Nephron (organoid): ENCODE measurements around the gene SLC18A2.
"Not testable (repeated sequence)": the region's sequence is repeated elsewhere in the genome, so short reads cannot be mapped to it uniquely, and the experiment has no call there.

Experiments
- H3K27ac Mint-ChIP-seq, 3 experiments: 2 replicates each; pipeline ENCODE4 v1.8.0; 2020; ENCODE audit warnings: mixed read lengths in 3 of 3, mild to moderate bottlenecking in 2 of 3, moderate library complexity in 1 of 3
- H3K27me3 Mint-ChIP-seq: 2 replicates; pipeline ENCODE4 v1.8.0; 2021; ENCODE audit warnings: low read depth, mild to moderate bottlenecking, moderate library complexity, mixed read lengths
- H3K36me3 Mint-ChIP-seq: 2 replicates; pipeline ENCODE4 v1.8.0; 2020; ENCODE audit warnings: low read depth, mixed read lengths
- H3K4me1 Mint-ChIP-seq: 2 replicates; pipeline ENCODE4 v1.8.0; 2020; ENCODE audit warnings: mixed read lengths
- H3K4me3 Mint-ChIP-seq, 3 experiments: 2 replicates each; pipeline ENCODE4 v1.8.0; 2020; ENCODE audit warnings: mild to moderate bottlenecking in 3 of 3, mixed read lengths in 3 of 3, moderate library complexity in 2 of 3
- H3K9me3 Mint-ChIP-seq: 2 replicates; pipeline ENCODE4 v1.8.0; 2020; ENCODE audit warnings: mixed read lengths
- TF ChIP-seq, protein P1 (sequence below), 3 experiments: fragments of 200-600 bp; sonication (generic); IDR thresholded peaks; one replicate each; pipeline ENCODE4 v1.5.0; 2021; ENCODE audit warnings: antibody characterized with exemption in 3 of 3; ENCODE audit not compliant: unreplicated experiment in 3 of 3

Gene SLC18A2

DNA sequence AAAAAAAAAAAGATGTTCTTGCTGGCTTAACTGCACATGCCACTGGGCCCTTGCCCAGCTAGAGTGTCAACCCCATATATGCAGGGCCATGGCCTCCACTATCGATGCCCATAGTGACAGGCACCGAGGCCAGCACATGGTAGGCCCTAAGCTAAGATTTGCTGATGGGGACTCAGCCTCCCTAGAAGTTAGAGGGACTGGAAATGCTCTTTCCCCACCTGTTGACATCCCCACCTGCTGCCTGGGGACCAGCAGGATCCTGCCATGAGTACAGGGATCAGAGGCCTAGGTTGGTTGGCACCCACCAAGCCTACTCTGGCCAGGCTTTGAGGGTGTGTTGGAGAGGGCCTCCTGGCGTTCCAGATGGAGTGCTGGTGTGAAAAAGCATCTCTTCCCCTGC, 16.0 kb upstream of the SLC18A2 start:
- H3K27me3 Mint-ChIP-seq, result peaks cover 71% of the 10 kb centered on the region
- H3K27ac Mint-ChIP-seq, result no peak overlapping the region
- no peak overlapping the region for H3K4me3 Mint-ChIP-seq
- peaks cover 4% of the 10 kb centered on the region for H3K9me3 Mint-ChIP-seq
- TF ChIP-seq, protein P1, sequence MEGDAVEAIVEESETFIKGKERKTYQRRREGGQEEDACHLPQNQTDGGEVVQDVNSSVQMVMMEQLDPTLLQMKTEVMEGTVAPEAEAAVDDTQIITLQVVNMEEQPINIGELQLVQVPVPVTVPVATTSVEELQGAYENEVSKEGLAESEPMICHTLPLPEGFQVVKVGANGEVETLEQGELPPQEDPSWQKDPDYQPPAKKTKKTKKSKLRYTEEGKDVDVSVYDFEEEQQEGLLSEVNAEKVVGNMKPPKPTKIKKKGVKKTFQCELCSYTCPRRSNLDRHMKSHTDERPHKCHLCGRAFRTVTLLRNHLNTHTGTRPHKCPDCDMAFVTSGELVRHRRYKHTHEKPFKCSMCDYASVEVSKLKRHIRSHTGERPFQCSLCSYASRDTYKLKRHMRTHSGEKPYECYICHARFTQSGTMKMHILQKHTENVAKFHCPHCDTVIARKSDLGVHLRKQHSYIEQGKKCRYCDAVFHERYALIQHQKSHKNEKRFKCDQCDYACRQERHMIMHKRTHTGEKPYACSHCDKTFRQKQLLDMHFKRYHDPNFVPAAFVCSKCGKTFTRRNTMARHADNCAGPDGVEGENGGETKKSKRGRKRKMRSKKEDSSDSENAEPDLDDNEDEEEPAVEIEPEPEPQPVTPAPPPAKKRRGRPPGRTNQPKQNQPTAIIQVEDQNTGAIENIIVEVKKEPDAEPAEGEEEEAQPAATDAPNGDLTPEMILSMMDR (IDR thresholded peaks at IDR 0.05; ENCODE audit: unreplicated experiment in 3 of 3), result no peak
- peaks cover 14% of the 10 kb centered on the region for H3K4me1 Mint-ChIP-seq
- no peaks in the 10 kb centered on the region for H3K36me3 Mint-ChIP-seq

GRCh38 chr10:117226813-117227451, 14.0 kb upstream of the SLC18A2 start:
- Mint-ChIP-seq H3K27me3 (peaks cover 75% of the 10 kb centered on the region), H3K4me1 (peaks cover 14% of the 10 kb centered on the region), H3K27ac (no peak overlapping the region), H3K36me3 (no peaks in the 10 kb centered on the region), H3K9me3 (peaks cover 13% of the 10 kb centered on the region), H3K4me3 (no peak overlapping the region)
- TF ChIP-seq, protein P1 (IDR thresholded peaks at IDR 0.05; ENCODE audit: unreplicated experiment in 3 of 3), result peak in 2 of 3 experiments; percentile 17 to 38

GRCh38 chr10:117228210-117228609, 12.7 kb upstream of the SLC18A2 start:
- Mint-ChIP-seq H3K9me3 (peaks cover 13% of the 10 kb centered on the region), H3K27me3 (peaks cover 77% of the 10 kb centered on the region), H3K36me3 (no peaks in the 10 kb centered on the region), H3K27ac (no peak overlapping the region), H3K4me1 (peaks cover 9% of the 10 kb centered on the region), H3K4me3 (no peak overlapping the region)
- TF ChIP-seq, protein P1 (IDR thresholded peaks at IDR 0.05; ENCODE audit: unreplicated experiment in 3 of 3), result no peak

DNA sequence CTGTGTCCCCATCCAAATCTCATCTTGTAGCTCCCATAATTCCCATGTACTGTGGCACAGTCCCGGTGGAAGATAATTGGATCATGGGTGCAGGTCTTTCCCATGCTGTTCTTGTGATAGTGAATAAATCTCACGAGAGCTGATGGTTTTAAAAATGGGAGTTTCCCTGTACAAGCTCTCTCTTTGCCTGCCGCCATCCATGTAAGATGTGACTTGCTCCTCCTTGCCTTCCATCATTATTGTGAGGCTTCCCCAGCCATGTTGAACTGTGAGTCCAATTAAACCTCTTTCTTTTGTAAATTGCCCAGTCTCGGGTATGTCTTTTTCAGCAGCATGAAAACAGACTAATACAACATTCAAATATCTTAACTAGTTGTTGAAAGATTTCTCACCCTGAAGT, 10.8 kb upstream of the SLC18A2 start:
- not testable (repeated sequence) for H3K36me3 Mint-ChIP-seq, H3K4me1 Mint-ChIP-seq, H3K27ac Mint-ChIP-seq, H3K4me3 Mint-ChIP-seq
- H3K27me3 Mint-ChIP-seq, result peaks cover 83% of the 10 kb centered on the region
- H3K9me3 Mint-ChIP-seq, result peaks cover 13% of the 10 kb centered on the region

DNA sequence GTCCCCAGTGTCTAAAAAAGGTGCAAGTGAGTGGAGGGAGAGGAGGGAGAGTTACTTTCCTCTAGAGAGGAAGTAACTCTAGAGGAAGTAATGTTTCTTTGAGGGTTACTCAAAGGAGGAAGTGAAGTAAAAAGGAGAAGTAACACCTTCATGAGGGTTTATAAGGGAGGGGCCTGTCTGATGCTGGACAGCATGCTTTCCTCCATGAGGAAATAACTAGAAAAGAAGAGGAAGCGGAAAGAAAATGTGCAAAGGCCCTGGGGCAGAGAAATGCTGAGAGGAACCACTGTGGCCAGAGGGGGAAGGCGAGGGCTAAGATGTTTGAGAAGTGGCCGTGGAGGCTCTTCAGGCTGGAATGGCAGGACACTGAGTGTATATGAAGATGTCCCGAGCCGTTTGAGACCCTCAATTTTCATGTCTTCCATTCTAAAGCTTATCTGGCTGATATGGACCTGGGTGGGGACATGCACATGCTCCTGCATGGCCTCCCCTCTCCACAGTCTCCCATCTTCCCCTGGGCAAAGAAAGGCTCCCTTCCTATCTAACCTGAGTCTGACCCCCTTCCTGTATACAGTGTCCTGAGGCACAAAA, 3.4 kb upstream of the SLC18A2 start:
- H3K27ac Mint-ChIP-seq, result no peak overlapping the region
- H3K36me3 Mint-ChIP-seq, result no peaks in the 10 kb centered on the region
- H3K4me3 Mint-ChIP-seq, result no peak overlapping the region
- peaks cover 5% of the 10 kb centered on the region for H3K4me1 Mint-ChIP-seq
- TF ChIP-seq, protein P1 (IDR thresholded peaks at IDR 0.05; ENCODE audit: unreplicated experiment in 3 of 3), result no peak
- H3K27me3 Mint-ChIP-seq, result peaks cover 85% of the 10 kb centered on the region
- H3K9me3 Mint-ChIP-seq, result no peaks in the 10 kb centered on the region

DNA sequence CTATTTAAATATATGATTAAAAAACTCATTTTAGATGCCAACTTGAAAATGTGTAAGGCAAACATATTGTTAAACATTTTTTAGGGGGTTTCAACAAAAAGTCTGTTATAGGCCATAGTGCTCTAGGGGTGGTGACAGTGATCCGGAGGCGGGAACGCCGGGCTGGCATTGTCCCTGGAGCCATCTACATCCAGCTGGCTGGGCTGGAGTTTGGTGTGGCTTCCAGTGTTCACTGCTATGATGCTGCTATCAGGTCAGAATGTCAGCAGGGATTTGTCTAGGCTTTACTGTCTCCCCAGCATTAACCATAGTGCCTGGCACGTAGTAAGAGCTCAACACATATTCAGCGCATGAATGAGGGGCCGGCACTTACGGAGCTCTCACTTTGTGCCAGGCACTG, 1.9 kb upstream of the SLC18A2 start:
- Mint-ChIP-seq H3K4me1 (peaks cover 5% of the 10 kb centered on the region), H3K4me3 (no peak overlapping the region), H3K27ac (no peak overlapping the region), H3K27me3 (peaks cover 89% of the 10 kb centered on the region), H3K36me3 (no peaks in the 10 kb centered on the region), H3K9me3 (no peaks in the 10 kb centered on the region)
- TF ChIP-seq, protein P1 (IDR thresholded peaks at IDR 0.05; ENCODE audit: unreplicated experiment in 3 of 3), result no peak
